Head of caudate nucleus (tissue), 42 donors: ENCODE data around the gene METTL24.
"Not testable (repeated sequence)": the region's sequence is repeated elsewhere in the genome, so short reads cannot be mapped to it uniquely, and the experiment has no call there.

Source experiments
- DNase-seq, 42 donors: peaks; one replicate each; pipeline versions ENCODE4 v3.0.0 to v3.0.0-alpha.2; 2020 to 2021; ENCODE audit warnings: mixed read lengths in 7 of 42
- intact Hi-C: fragments of 100-400 bp; cut with DNase I; formaldehyde crosslinking; loops from one replicate; pipeline ENCODE4 v1.15.0; 2022

The METTL24 gene

GRCh38 chr6:110287462-110288341, 70.4 kb downstream of the METTL24 start:
- no peak for DNase-seq
- intact Hi-C loops: no loop called here

GRCh38 chr6:110285306-110286060, 72.7 kb downstream of the METTL24 start:
- DNase-seq: no peak

GRCh38 chr6:110284855-110285254, 73.3 kb downstream of the METTL24 start:
- peak in 6 of 42 donors; percentile 13 to 48 (median 34) for DNase-seq
- intact Hi-C loops: no loop called here

More at GRCh38 chr6:110285306-110286060, 72.7 kb downstream of the METTL24 start:
- intact Hi-C loops: no loop called here

- intact Hi-C loops: no loop called here
- no peak for DNase-seq
Observed at GRCh38 chr6:110283657-110284056, 74.5 kb downstream of the METTL24 start.

GRCh38 chr6:110282412-110282811, 75.7 kb downstream of the METTL24 start:
- DNase-seq: peak in 1 of 42 donors; percentile 28
- intact Hi-C loops: no loop called here

- no peak for DNase-seq
- intact Hi-C loops: no loop called here
Observed at GRCh38 chr6:110277100-110277665, 81.0 kb downstream of the METTL24 start.

- intact Hi-C loops: not testable (repeated sequence)
Observed at GRCh38 chr6:110272781-110273180, 85.4 kb downstream of the METTL24 start.

GRCh38 chr6:110271732-110272022, 86.5 kb downstream of the METTL24 start:
- intact Hi-C loops: no loop called here
- DNase-seq: no peak

More at GRCh38 chr6:110272781-110273180, 85.4 kb downstream of the METTL24 start:
- not testable (repeated sequence) for DNase-seq

GRCh38 chr6:110270165-110270564, 88.0 kb downstream of the METTL24 start:
- DNase-seq: peak in 3 of 42 donors; percentile 9 to 37 (median 13)
- intact Hi-C loops: no loop called here

GRCh38 chr6:110269623-110270022, 88.5 kb downstream of the METTL24 start:
- DNase-seq: no peak
- intact Hi-C loops: no loop called here

GRCh38 chr6:110266996-110267395, 91.2 kb downstream of the METTL24 start:
- DNase-seq: no peak
- intact Hi-C loops: no loop called here

GRCh38 chr6:110265273-110265672, 92.9 kb downstream of the METTL24 start:
- intact Hi-C loops: no loop called here
- DNase-seq: no peak

GRCh38 chr6:110256366-110256765, 101.8 kb downstream of the METTL24 start:
- DNase-seq: no peak
- intact Hi-C loops: no loop called here

GRCh38 chr6:110255211-110255750, 102.9 kb downstream of the METTL24 start:
- DNase-seq: peak in 1 of 42 donors; percentile 8
- intact Hi-C loops: no loop called here

GRCh38 chr6:110250838-110251237, 107.3 kb downstream of the METTL24 start:
- intact Hi-C loops: no loop called here
- DNase-seq: no peak

- intact Hi-C loops: no loop called here
- no peak for DNase-seq
Observed at GRCh38 chr6:110250058-110250457, 108.1 kb downstream of the METTL24 start.

GRCh38 chr6:110246900-110247546, 111.1 kb downstream of the METTL24 start:
- no peak for DNase-seq
- intact Hi-C loops: no loop called here

GRCh38 chr6:110246378-110246777, 111.8 kb downstream of the METTL24 start:
- no peak for DNase-seq
- intact Hi-C loops: no loop called here

- intact Hi-C loops: not testable (repeated sequence)
Observed at GRCh38 chr6:110244621-110245020, 113.5 kb downstream of the METTL24 start.

More at GRCh38 chr6:110244621-110245020, 113.5 kb downstream of the METTL24 start:
- not testable (repeated sequence) for DNase-seq
